Measurements from ENCODE around the gene SEMA5A. TPM values are rescaled to one million over a fixed set of nuclear protein-coding genes. Genes with fewer than 3 reads are reported as not detected.

The SEMA5A gene
- total RNA-seq, 4 donors from 2014 or later, result 0.46 to 3.2 (median 1.7) TPM

DNA sequence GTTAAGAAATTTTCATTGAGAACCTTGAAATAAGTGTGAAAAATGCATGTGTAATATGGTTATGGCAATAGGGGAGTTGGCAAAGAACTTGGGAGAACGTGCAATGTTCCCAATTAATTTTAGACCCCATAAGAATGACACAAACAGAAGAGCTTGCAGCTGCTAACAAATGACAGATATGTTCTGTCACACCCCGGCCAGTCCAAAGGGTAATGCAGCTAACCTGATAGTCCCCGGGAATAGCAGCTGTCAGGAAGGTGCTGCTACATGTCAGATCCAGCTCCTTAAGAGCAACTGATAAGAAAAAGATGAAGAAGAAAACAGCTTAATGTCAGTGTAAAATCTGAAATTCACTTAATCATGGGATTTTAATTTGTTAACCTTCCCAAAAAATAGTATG, 30.4 kb downstream of the SEMA5A start:
- Histone ChIP-seq H3K4me1 (no peaks in the 10 kb centered on the region), H3K27me3 (no peaks in the 10 kb centered on the region), H3K9me3 (no peaks in the 10 kb centered on the region), H3K27ac (no peak overlapping the region), H3K36me3 (no peaks in the 10 kb centered on the region), H3K4me3 (no peak overlapping the region)
- in situ Hi-C loops (cut with MboI; ENCODE audit: low sequenced_read_pairs in 4 of 4), result no loop called here
- DNase-seq (no peak), ATAC-seq (no peak)
- intact Hi-C loops (cut with DNase I; ENCODE audit: low total_unique reads), result no loop called here
- TF ChIP-seq POLR2A (IDR thresholded peaks at IDR 0.05), result no peak
- TF ChIP-seq, protein P1, sequence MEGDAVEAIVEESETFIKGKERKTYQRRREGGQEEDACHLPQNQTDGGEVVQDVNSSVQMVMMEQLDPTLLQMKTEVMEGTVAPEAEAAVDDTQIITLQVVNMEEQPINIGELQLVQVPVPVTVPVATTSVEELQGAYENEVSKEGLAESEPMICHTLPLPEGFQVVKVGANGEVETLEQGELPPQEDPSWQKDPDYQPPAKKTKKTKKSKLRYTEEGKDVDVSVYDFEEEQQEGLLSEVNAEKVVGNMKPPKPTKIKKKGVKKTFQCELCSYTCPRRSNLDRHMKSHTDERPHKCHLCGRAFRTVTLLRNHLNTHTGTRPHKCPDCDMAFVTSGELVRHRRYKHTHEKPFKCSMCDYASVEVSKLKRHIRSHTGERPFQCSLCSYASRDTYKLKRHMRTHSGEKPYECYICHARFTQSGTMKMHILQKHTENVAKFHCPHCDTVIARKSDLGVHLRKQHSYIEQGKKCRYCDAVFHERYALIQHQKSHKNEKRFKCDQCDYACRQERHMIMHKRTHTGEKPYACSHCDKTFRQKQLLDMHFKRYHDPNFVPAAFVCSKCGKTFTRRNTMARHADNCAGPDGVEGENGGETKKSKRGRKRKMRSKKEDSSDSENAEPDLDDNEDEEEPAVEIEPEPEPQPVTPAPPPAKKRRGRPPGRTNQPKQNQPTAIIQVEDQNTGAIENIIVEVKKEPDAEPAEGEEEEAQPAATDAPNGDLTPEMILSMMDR (IDR thresholded peaks at IDR 0.05 in 4 of 5, conservative IDR thresholded peaks at IDR 0.05 in 1 of 5), result no peak

GRCh38 chr5:9514968-9515367, 30.9 kb downstream of the SEMA5A start:
- ATAC-seq (no peak), DNase-seq (no peak)
- intact Hi-C loops (cut with DNase I; ENCODE audit: low total_unique reads), result no loop called here
- Histone ChIP-seq H3K4me1 (no peaks in the 10 kb centered on the region), H3K27ac (no peak overlapping the region), H3K27me3 (no peaks in the 10 kb centered on the region), H3K36me3 (no peaks in the 10 kb centered on the region), H3K9me3 (no peaks in the 10 kb centered on the region), H3K4me3 (no peak overlapping the region)
- in situ Hi-C loops (cut with MboI; ENCODE audit: low sequenced_read_pairs in 4 of 4), result no loop called here
- no peak for TF ChIP-seq POLR2A (IDR thresholded peaks at IDR 0.05)
- TF ChIP-seq, protein P1 (IDR thresholded peaks at IDR 0.05 in 4 of 5, conservative IDR thresholded peaks at IDR 0.05 in 1 of 5), result no peak

GRCh38 chr5:9513827-9514226, 32.0 kb downstream of the SEMA5A start:
- Histone ChIP-seq H3K36me3 (no peaks in the 10 kb centered on the region), H3K27me3 (no peaks in the 10 kb centered on the region), H3K4me1 (no peaks in the 10 kb centered on the region), H3K9me3 (no peaks in the 10 kb centered on the region), H3K4me3 (no peak overlapping the region), H3K27ac (no peak overlapping the region)
- TF ChIP-seq, protein P1 (IDR thresholded peaks at IDR 0.05 in 4 of 5, conservative IDR thresholded peaks at IDR 0.05 in 1 of 5), result no peak
- TF ChIP-seq POLR2A (IDR thresholded peaks at IDR 0.05), result no peak
- in situ Hi-C loops (cut with MboI; ENCODE audit: low sequenced_read_pairs in 4 of 4), result no loop called here
- ATAC-seq (no peak), DNase-seq (no peak)
- intact Hi-C loops (cut with DNase I; ENCODE audit: low total_unique reads), result no loop called here

GRCh38 chr5:9512457-9512856, 33.4 kb downstream of the SEMA5A start:
- Histone ChIP-seq H3K9me3 (no peaks in the 10 kb centered on the region), H3K4me1 (no peaks in the 10 kb centered on the region), H3K27ac (no peak overlapping the region), H3K4me3 (no peak overlapping the region), H3K36me3 (no peaks in the 10 kb centered on the region), H3K27me3 (no peaks in the 10 kb centered on the region)
- no peak for ATAC-seq
- in situ Hi-C loops (cut with MboI; ENCODE audit: low sequenced_read_pairs in 4 of 4), result no loop called here
- TF ChIP-seq, protein P1 (IDR thresholded peaks at IDR 0.05 in 4 of 5, conservative IDR thresholded peaks at IDR 0.05 in 1 of 5), result no peak
- TF ChIP-seq POLR2A (IDR thresholded peaks at IDR 0.05), result no peak
- no peak for DNase-seq
- intact Hi-C loops (cut with DNase I; ENCODE audit: low total_unique reads), result no loop called here

GRCh38 chr5:9507974-9508373, 37.9 kb downstream of the SEMA5A start:
- DNase-seq (no peak), ATAC-seq (no peak)
- no peaks in the 10 kb centered on the region for H3K27me3 ChIP-seq
- intact Hi-C loops (cut with DNase I; ENCODE audit: low total_unique reads), result no loop called here
- no peak overlapping the region for H3K4me3 ChIP-seq
- H3K27ac ChIP-seq, result no peak overlapping the region
- H3K9me3 ChIP-seq, result no peaks in the 10 kb centered on the region
- no peaks in the 10 kb centered on the region for H3K4me1 ChIP-seq
- in situ Hi-C loops (cut with MboI; ENCODE audit: low sequenced_read_pairs in 4 of 4), result no loop called here
- TF ChIP-seq, protein P1 (IDR thresholded peaks at IDR 0.05 in 4 of 5, conservative IDR thresholded peaks at IDR 0.05 in 1 of 5), result no peak
- no peak for TF ChIP-seq POLR2A (IDR thresholded peaks at IDR 0.05)
- no peaks in the 10 kb centered on the region for H3K36me3 ChIP-seq

Measured in gastrocnemius medialis (tissue), 4 donors.